ENCODE measurements around the gene MVK.

MVK gene

GRCh38 chr12:109553483-109553882 is 20.1 kb upstream of the MVK start:
- no peak overlapping the region for H3K4me2 ChIP-seq (ENCODE audit: low read length)
- H3K36me3 ChIP-seq (ENCODE audit: control insufficient read depth, insufficient read depth, low read length), result no peaks in the 10 kb centered on the region
- TF ChIP-seq, protein P1, sequence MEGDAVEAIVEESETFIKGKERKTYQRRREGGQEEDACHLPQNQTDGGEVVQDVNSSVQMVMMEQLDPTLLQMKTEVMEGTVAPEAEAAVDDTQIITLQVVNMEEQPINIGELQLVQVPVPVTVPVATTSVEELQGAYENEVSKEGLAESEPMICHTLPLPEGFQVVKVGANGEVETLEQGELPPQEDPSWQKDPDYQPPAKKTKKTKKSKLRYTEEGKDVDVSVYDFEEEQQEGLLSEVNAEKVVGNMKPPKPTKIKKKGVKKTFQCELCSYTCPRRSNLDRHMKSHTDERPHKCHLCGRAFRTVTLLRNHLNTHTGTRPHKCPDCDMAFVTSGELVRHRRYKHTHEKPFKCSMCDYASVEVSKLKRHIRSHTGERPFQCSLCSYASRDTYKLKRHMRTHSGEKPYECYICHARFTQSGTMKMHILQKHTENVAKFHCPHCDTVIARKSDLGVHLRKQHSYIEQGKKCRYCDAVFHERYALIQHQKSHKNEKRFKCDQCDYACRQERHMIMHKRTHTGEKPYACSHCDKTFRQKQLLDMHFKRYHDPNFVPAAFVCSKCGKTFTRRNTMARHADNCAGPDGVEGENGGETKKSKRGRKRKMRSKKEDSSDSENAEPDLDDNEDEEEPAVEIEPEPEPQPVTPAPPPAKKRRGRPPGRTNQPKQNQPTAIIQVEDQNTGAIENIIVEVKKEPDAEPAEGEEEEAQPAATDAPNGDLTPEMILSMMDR (IDR thresholded peaks at IDR 0.05), result no peak
- no peaks in the 10 kb centered on the region for H3K27me3 ChIP-seq (ENCODE audit: control insufficient read depth, insufficient read depth, low read length)
- no peak overlapping the region for H3K4me3 ChIP-seq (ENCODE audit: low read depth, low read length)
- no peak overlapping the region for H3K27ac ChIP-seq
- H3K9ac ChIP-seq, result no peak overlapping the region
- H3K79me2 ChIP-seq, result no peaks in the 10 kb centered on the region
- no peak overlapping the region for H2AFZ ChIP-seq
- no peaks in the 10 kb centered on the region for H3K4me1 ChIP-seq
- no peaks in the 10 kb centered on the region for H3K9me3 ChIP-seq (ENCODE audit: control insufficient read depth, low read length)

DNA sequence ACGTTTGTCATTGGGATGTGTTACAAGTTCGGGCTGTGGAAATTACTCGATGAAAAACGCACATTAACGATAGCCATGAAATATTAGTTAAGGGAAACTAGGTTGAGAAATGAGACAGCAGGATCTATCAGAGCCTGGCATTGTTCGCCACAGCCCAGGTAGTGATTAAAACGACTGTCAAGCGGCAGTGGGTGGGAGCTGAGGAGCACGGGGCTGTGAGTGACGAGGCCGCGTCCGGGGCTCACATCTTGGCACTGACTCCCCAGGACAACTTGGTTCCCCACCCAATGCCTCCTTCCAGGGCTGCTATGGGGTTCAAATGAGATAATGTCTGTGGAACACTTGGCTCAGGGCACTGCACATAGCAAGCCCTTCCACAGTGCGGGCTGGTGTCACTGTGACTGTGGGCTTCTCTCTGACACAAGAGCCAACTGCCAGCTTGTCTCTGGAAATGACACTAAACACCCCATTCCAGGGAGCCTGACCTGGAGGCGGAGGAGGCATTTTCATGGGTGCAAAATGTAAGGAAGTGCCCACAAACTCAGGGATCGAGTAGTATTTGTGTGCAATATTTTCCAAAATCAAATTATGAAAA is 19.6 kb upstream of the MVK start:
- H3K4me1 ChIP-seq, result no peaks in the 10 kb centered on the region
- no peaks in the 10 kb centered on the region for H3K79me2 ChIP-seq
- no peak overlapping the region for H2AFZ ChIP-seq
- no peaks in the 10 kb centered on the region for H3K9me3 ChIP-seq (ENCODE audit: control insufficient read depth, low read length)
- H3K36me3 ChIP-seq (ENCODE audit: control insufficient read depth, insufficient read depth, low read length), result no peaks in the 10 kb centered on the region
- H3K27ac ChIP-seq, result no peak overlapping the region
- TF ChIP-seq, protein P1 (IDR thresholded peaks at IDR 0.05), result no peak
- H3K9ac ChIP-seq, result no peak overlapping the region
- H3K27me3 ChIP-seq (ENCODE audit: control insufficient read depth, insufficient read depth, low read length), result no peaks in the 10 kb centered on the region
- H3K4me2 ChIP-seq (ENCODE audit: low read length), result no peak overlapping the region
- H3K4me3 ChIP-seq (ENCODE audit: low read depth, low read length), result no peak overlapping the region

- TF ChIP-seq, protein P1 (IDR thresholded peaks at IDR 0.05), result no peak
- Histone ChIP-seq H2AFZ (no peak overlapping the region), H3K9me3 (ENCODE audit: control insufficient read depth, low read length) (no peaks in the 10 kb centered on the region), H3K4me2 (ENCODE audit: low read length) (no peak overlapping the region), H3K27me3 (ENCODE audit: control insufficient read depth, insufficient read depth, low read length) (no peaks in the 10 kb centered on the region), H3K79me2 (no peaks in the 10 kb centered on the region), H3K36me3 (ENCODE audit: control insufficient read depth, insufficient read depth, low read length) (no peaks in the 10 kb centered on the region), H3K27ac (no peak overlapping the region), H3K4me1 (no peaks in the 10 kb centered on the region), H3K9ac (no peak overlapping the region), H3K4me3 (ENCODE audit: low read depth, low read length) (no peak overlapping the region)
These were observed 18.8 kb upstream of the MVK start for GRCh38 chr12:109554761-109555160.

DNA sequence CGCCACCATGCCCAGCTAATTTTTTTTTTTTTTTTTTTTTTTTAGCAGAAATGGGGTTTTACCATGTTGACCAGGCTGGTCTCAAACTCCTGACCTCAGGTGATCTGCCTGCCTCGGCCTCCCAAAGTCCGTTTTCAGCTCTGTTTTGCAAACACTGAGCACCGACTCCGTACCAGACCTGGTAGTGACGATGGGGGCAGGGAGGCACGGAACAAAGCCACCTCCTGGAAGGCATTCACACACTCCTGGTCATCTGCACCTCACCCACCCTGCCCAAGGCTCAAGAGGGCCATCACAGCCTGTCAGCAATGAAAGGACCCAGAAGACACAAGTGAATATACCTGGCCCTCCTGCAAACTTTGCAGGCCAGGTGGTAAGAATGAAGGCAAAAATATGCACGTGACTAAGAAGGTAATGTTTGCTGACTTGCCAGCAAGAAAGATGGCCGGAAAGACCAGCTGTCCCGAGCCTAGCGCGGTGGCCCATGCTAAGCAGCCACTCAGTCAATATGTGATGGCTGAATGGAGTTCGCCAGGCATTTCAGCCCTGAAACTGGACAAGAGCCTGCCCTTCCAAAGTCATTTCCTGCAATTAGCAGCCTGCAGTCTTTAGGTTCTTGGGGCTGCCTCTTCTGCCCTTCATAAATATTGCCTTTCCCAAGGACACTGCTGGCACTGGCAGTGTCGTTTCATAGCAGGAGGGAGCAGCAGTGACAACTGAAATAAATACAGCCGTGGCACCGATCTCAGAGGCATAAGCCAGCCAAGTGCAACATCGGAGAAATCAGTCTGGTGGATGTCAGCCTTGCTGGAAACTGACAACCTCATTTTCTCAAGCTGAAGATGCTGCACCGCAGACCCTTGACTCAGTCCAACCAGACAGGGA is 17.9 kb upstream of the MVK start:
- H3K4me2 ChIP-seq (ENCODE audit: low read length), result no peak overlapping the region
- H2AFZ ChIP-seq, result no peak overlapping the region
- H3K9me3 ChIP-seq (ENCODE audit: control insufficient read depth, low read length), result no peaks in the 10 kb centered on the region
- no peaks in the 10 kb centered on the region for H3K27me3 ChIP-seq (ENCODE audit: control insufficient read depth, insufficient read depth, low read length)
- H3K4me1 ChIP-seq, result no peaks in the 10 kb centered on the region
- TF ChIP-seq, protein P1 (IDR thresholded peaks at IDR 0.05), result no peak
- no peak overlapping the region for H3K9ac ChIP-seq
- H3K4me3 ChIP-seq (ENCODE audit: low read depth, low read length), result no peak overlapping the region
- no peaks in the 10 kb centered on the region for H3K79me2 ChIP-seq
- no peak overlapping the region for H3K27ac ChIP-seq
- no peaks in the 10 kb centered on the region for H3K36me3 ChIP-seq (ENCODE audit: control insufficient read depth, insufficient read depth, low read length)

All from parathyroid adenoma (tissue), 2 donors.